CD4-positive, alpha-beta T cell treated with Interleukin-6 at 100 ng/mL for 8 hours (primary cell): ENCODE data around the gene DHODH.
A peak's percentile ranks its signal among the peaks of the same experiment; 100 is the strongest.
"Not testable (repeated sequence)": the region's sequence is repeated elsewhere in the genome, so short reads cannot be mapped to it uniquely, and the experiment has no call there.

ENCODE experiments used
- DNase-seq: peaks from one replicate; pipeline ENCODE4 v3.0.0-alpha.2; 2020; ENCODE audit warnings: mixed read lengths, low spot score

DHODH gene

GRCh38 chr16:72008424-72009216 lies at the start of gene DHODH:
TSS of gene DHODH (plus strand) at chr16:72008744. CDS start at chr16:72008765, 21 bp downstream.
- peak; percentile 98 for DNase-seq

GRCh38 chr16:71961066-71962039 lies 47.2 kb upstream of the DHODH start:
- peak; percentile 80 for DNase-seq

- DNase-seq: no peak
These were observed 45.2 kb upstream of the DHODH start for GRCh38 chr16:71963125-71963875.

- no peak for DNase-seq
These were observed 43.3 kb upstream of the DHODH start for GRCh38 chr16:71965223-71965622.

- no peak for DNase-seq
These were observed 41.6 kb upstream of the DHODH start for GRCh38 chr16:71966932-71967331.

- no peak for DNase-seq
These were observed 39.2 kb upstream of the DHODH start for GRCh38 chr16:71969353-71969752.

- no peak for DNase-seq
These were observed 37.0 kb upstream of the DHODH start for GRCh38 chr16:71971571-71971970.

GRCh38 chr16:71972356-71972755 lies 36.2 kb upstream of the DHODH start:
- no peak for DNase-seq

- no peak for DNase-seq
These were observed 35.5 kb upstream of the DHODH start for GRCh38 chr16:71973001-71973400.

- DNase-seq: no peak
These were observed 34.3 kb upstream of the DHODH start for GRCh38 chr16:71974068-71974818.

GRCh38 chr16:71985262-71985974 lies 23.1 kb upstream of the DHODH start:
- no peak for DNase-seq

- no peak for DNase-seq
These were observed 22.4 kb upstream of the DHODH start for GRCh38 chr16:71986131-71986530.

GRCh38 chr16:71995038-71995437 lies 13.5 kb upstream of the DHODH start:
- no peak for DNase-seq

- DNase-seq: not testable (repeated sequence)
These were observed 11.0 kb upstream of the DHODH start for GRCh38 chr16:71997578-71997977.

- no peak for DNase-seq
These were observed 7.2 kb upstream of the DHODH start for GRCh38 chr16:72001180-72001874.

- no peak for DNase-seq
These were observed 5.9 kb upstream of the DHODH start for GRCh38 chr16:72002619-72003018.

GRCh38 chr16:72008065-72008423 lies 500 bp upstream of the DHODH start:
- not testable (repeated sequence) for DNase-seq

GRCh38 chr16:72009779-72010178 lies 1.2 kb downstream of the DHODH start:
- DNase-seq: no peak

- DNase-seq: no peak
These were observed 4.1 kb downstream of the DHODH start for GRCh38 chr16:72012607-72013006.

- DNase-seq: no peak
These were observed 4.8 kb downstream of the DHODH start for GRCh38 chr16:72013389-72013788.
